ENCODE measurements around the gene ANKH. TPM values are rescaled to one million over a fixed set of nuclear protein-coding genes. Genes with fewer than 3 reads are reported as not detected.

Gene ANKH
- total RNA-seq, 1 experiment from 2014 or later, result 8.0 TPM

- no peak for DNase-seq (ENCODE audit: low spot score)
Measured at GRCh38 chr5:14665949-14666348, 205.6 kb downstream of the ANKH start.

- DNase-seq (ENCODE audit: low spot score), result peak; percentile 38
Measured at GRCh38 chr5:14665101-14665822, 206.3 kb downstream of the ANKH start.

GRCh38 chr5:14664270-14665100 lies 207.1 kb downstream of the ANKH start, which contains the start of gene OTULIN:
Gene OTULIN (plus strand): TSS chr5:14664718. CDS start chr5:14664826, 108 bp downstream.
- peak; percentile 86 for DNase-seq (ENCODE audit: low spot score)

- peak; percentile 25 for DNase-seq (ENCODE audit: low spot score)
Measured at GRCh38 chr5:14663734-14664269, 207.8 kb downstream of the ANKH start.

GRCh38 chr5:14662721-14663260 lies 208.8 kb downstream of the ANKH start:
- no peak for DNase-seq (ENCODE audit: low spot score)

GRCh38 chr5:14660833-14661232 lies 210.7 kb downstream of the ANKH start:
- no peak for DNase-seq (ENCODE audit: low spot score)

GRCh38 chr5:14659821-14660607 lies 211.6 kb downstream of the ANKH start:
- no peak for DNase-seq (ENCODE audit: low spot score)

- DNase-seq (ENCODE audit: low spot score), result no peak
Measured at GRCh38 chr5:14656898-14657297, 214.7 kb downstream of the ANKH start.

- DNase-seq (ENCODE audit: low spot score), result no peak
Measured at GRCh38 chr5:14655146-14655741, 216.3 kb downstream of the ANKH start.

Other genes with a start within 250 kb of the ANKH start
- gene OTULIN, start 207.1 kb downstream of the ANKH start, total RNA-seq (2014; rRNA removed; shearing (Covaris generic)), result 34.4 and 36.1 TPM in 2 replicates